Esophagus squamous epithelium (tissue), 5 donors: Measurements from ENCODE around the gene SH3GLB1. TPM values are rescaled to one million over a fixed set of nuclear protein-coding genes. Genes with fewer than 3 reads are reported as not detected.

ENCODE experiments used
- DNase-seq: peaks from one replicate; lab custom pipeline; 2025; lab: John Stamatoyannopoulos, UW
- H3K27ac ChIP-seq, 4 donors: fragments of 200-600 bp; sonication (generic); one replicate each; pipeline ENCODE4 v1.5.1; 2016 to 2019; ENCODE audit warnings: mild to moderate bottlenecking in 1 of 4
- H3K27me3 ChIP-seq, 4 donors: fragments of 200-600 bp; sonication (generic); 1 replicate in 3 of 4; 2 replicates in 1 of 4; pipeline versions ENCODE4 v1.5.1 to v1.6.0; 2017 to 2021; ENCODE audit warnings: antibody characterized with exemption in 1 of 4
- H3K36me3 ChIP-seq, 3 donors: fragments of 200-600 bp; sonication (generic); one replicate each; pipeline ENCODE4 v1.5.1; 2016 to 2019
- H3K4me1 ChIP-seq, 3 donors: fragments of 200-600 bp; sonication (generic); one replicate each; pipeline ENCODE4 v1.5.1; 2017 to 2019
- H3K4me3 ChIP-seq, 4 donors: fragments of 200-600 bp; sonication (generic); 1 replicate in 3 of 4; 2 replicates in 1 of 4; pipeline ENCODE4 v1.5.1; 2016 to 2019; ENCODE audit warnings: mild to moderate bottlenecking in 2 of 4, moderate library complexity in 1 of 4
- H3K9me3 ChIP-seq, 3 donors: fragments of 200-600 bp; sonication (generic); one replicate each; pipeline ENCODE4 v1.5.1; 2016 to 2019
- POLR2A ChIP-seq, 4 donors: fragments of 450-650 bp; IDR thresholded peaks; one replicate each; pipeline ENCODE4 v1.6.1; 2017; ENCODE audit warnings: antibody characterized with exemption in 4 of 4, mild to moderate bottlenecking in 4 of 4, moderate library complexity in 3 of 4
- WGBS, 2 donors: methylation state at CpG; one replicate each; pipeline ENCODE4 v1.1.5; 2018; 5-methylcytosine and 5-hydroxymethylcytosine counted together
- intact Hi-C: fragments of 100-400 bp; cut with DNase I; formaldehyde crosslinking; loops from one replicate; pipeline ENCODE4 v1.15.0; 2022
- total RNA-seq, 4 donors: library from RNA; depleted of rRNA; stranded (reverse); fragments of >200 nt; gene quantifications; one replicate each; pipeline ENCODE4 v1.1.0, GENCODE V29; 2016
- TF ChIP-seq, protein P1 (sequence below), 6 experiments: fragments of 450-650 bp in 4 of 6; fragments of 200-600 bp in 2 of 6; sonication (generic) in 2 of 6; IDR thresholded peaks; one replicate each; pipeline ENCODE4 v1.5.1; 2016 to 2019; ENCODE audit warnings: antibody characterized with exemption in 6 of 6, mild to moderate bottlenecking in 4 of 6, moderate library complexity in 4 of 6
- donor health status: DM: yes; HTN: yes; CAD: no.

The SH3GLB1 gene
- total RNA-seq, 4 donors from 2014 or later, result 46.6 to 53.4 (median 47.2) TPM

DNA sequence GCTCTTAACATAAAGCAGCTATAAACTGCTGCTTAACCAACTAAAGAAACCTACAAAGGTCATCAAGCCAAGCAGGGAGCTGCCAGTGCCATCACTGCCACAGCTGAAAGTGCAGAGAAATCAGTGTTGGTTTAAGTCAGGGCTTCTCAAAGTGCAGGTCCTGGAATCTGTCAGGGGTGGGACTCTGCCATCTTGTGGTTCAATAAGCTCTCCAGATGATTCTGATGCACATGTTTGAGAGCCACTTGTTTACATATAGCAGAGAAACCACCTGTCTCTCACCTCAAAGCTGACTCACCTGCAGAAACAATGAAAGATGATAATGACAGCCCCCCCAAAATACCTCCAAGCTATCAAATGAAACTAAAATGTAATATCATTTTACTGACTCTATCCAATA is 49.3 kb downstream of the SH3GLB1 start:
- intact Hi-C loops, result no loop called here

DNA sequence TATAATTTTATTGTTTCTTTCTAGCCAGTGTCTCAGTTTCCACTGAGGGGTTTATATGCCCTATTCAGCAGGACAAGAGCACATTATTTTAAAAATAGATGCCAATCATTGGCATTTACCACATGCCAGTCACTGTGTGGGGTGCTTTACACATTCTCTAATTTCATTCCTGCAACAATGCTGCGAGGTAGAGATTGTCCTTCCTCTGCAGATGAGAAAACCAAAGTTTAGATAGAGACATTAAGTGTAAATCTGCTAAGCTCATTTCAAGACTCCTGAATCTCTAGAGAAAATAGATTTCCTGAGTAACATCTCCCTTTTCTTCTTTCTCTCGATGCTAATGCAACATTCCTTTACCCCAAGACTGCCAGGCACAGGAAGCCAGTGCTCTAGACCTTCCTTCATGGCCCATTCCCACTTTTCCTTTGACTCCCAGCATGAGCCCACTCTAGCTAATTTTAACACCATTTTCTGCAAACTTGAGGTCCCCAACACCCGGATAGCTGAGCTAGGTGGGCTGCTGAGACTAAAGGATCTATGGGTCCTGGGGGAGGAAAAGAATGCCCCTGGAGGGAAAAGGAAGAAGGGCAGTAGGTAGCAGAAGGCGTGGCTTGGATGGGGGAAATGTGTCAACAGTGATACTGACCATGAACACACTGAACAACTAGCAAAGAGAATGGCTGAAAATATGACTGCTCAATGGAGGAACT is 50.0 kb downstream of the SH3GLB1 start:
- WGBS, 2 donors, result 58 to 68% methylated on average over 4 of the region's 4 CpGs
- H3K4me1 ChIP-seq, result no peaks in the 10 kb centered on the region
- no peaks in the 10 kb centered on the region for H3K36me3 ChIP-seq
- DNase-seq, result no peak
- peaks cover 0 to 9% (median 0%) of the 10 kb centered on the region in 4 donors for H3K27me3 ChIP-seq
- no peak overlapping the region for H3K27ac ChIP-seq
- no peaks in the 10 kb centered on the region for H3K9me3 ChIP-seq
- no peak overlapping the region for H3K4me3 ChIP-seq
- intact Hi-C loops, result no loop called here
- TF ChIP-seq POLR2A (IDR thresholded peaks at IDR 0.05), result no peak

More for the DNA sequence above, 49.3 kb downstream of the SH3GLB1 start:
- no peak for TF ChIP-seq POLR2A (IDR thresholded peaks at IDR 0.05)
- TF ChIP-seq, protein P1, sequence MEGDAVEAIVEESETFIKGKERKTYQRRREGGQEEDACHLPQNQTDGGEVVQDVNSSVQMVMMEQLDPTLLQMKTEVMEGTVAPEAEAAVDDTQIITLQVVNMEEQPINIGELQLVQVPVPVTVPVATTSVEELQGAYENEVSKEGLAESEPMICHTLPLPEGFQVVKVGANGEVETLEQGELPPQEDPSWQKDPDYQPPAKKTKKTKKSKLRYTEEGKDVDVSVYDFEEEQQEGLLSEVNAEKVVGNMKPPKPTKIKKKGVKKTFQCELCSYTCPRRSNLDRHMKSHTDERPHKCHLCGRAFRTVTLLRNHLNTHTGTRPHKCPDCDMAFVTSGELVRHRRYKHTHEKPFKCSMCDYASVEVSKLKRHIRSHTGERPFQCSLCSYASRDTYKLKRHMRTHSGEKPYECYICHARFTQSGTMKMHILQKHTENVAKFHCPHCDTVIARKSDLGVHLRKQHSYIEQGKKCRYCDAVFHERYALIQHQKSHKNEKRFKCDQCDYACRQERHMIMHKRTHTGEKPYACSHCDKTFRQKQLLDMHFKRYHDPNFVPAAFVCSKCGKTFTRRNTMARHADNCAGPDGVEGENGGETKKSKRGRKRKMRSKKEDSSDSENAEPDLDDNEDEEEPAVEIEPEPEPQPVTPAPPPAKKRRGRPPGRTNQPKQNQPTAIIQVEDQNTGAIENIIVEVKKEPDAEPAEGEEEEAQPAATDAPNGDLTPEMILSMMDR (IDR thresholded peaks at IDR 0.05), result no peak
- peaks cover 0 to 9% (median 0%) of the 10 kb centered on the region in 4 donors for H3K27me3 ChIP-seq
- no peak overlapping the region for H3K27ac ChIP-seq
- H3K4me3 ChIP-seq, result no peak overlapping the region
- H3K4me1 ChIP-seq, result no peaks in the 10 kb centered on the region
- no peak for DNase-seq
- no peaks in the 10 kb centered on the region for H3K9me3 ChIP-seq
- no peaks in the 10 kb centered on the region for H3K36me3 ChIP-seq

DNA sequence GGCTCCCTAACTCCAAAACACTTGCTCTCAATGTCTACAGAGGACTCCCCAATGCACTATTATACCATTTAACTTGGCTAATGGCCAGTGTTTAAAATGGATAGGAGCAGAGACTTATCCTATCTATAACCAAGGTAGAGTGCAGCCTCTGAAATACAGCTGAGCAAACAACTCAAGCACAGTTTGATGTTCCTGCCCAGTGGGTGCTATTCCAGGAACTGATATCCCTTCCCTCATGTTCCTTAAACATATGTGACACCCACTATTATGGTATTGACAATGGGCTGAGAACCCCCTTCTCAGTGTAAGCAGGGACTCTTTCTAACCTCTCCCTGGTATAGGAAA is 51.7 kb downstream of the SH3GLB1 start:
- Histone ChIP-seq H3K4me3 (no peak overlapping the region), H3K27ac (no peak overlapping the region), H3K4me1 (no peaks in the 10 kb centered on the region), H3K9me3 (no peaks in the 10 kb centered on the region), H3K36me3 (no peaks in the 10 kb centered on the region), H3K27me3 (peaks cover 0 to 9% (median 0%) of the 10 kb centered on the region in 4 donors)
- TF ChIP-seq POLR2A (IDR thresholded peaks at IDR 0.05), result no peak
- TF ChIP-seq, protein P1 (IDR thresholded peaks at IDR 0.05), result no peak
- no peak for DNase-seq
- intact Hi-C loops, result no loop called here

GRCh38 chr1:86757272-86757984 is 53.1 kb downstream of the SH3GLB1 start:
- Histone ChIP-seq H3K4me3 (no peak overlapping the region), H3K27me3 (peaks cover 0 to 9% (median 0%) of the 10 kb centered on the region in 4 donors), H3K9me3 (no peaks in the 10 kb centered on the region), H3K27ac (no peak overlapping the region), H3K36me3 (no peaks in the 10 kb centered on the region), H3K4me1 (no peaks in the 10 kb centered on the region)
- DNase-seq, result no peak
- 70 to 72% methylated on average over 12 to 14 of the region's 14 CpGs for WGBS, 2 donors
- intact Hi-C loops, result no loop called here
- TF ChIP-seq POLR2A (IDR thresholded peaks at IDR 0.05), result no peak
- TF ChIP-seq, protein P1 (IDR thresholded peaks at IDR 0.05), result no peak

- Histone ChIP-seq H3K27ac (no peak overlapping the region), H3K4me3 (no peak overlapping the region), H3K36me3 (no peaks in the 10 kb centered on the region), H3K27me3 (peaks cover 0 to 4% (median 0%) of the 10 kb centered on the region in 4 donors), H3K9me3 (no peaks in the 10 kb centered on the region), H3K4me1 (no peaks in the 10 kb centered on the region)
- intact Hi-C loops, result no loop called here
- no peak for DNase-seq
- 54 to 75% methylated on average over 3 of the region's 3 CpGs for WGBS, 2 donors
- TF ChIP-seq, protein P1 (IDR thresholded peaks at IDR 0.05), result no peak
- no peak for TF ChIP-seq POLR2A (IDR thresholded peaks at IDR 0.05)
These were observed 54.2 kb downstream of the SH3GLB1 start for GRCh38 chr1:86758570-86758969.
